Measurements from ENCODE around the gene NIPAL4. TPM values are rescaled to one million over a fixed set of nuclear protein-coding genes. Genes with fewer than 3 reads are reported as not detected.
A peak's percentile ranks its signal among the peaks of the same experiment; 100 is the strongest.

Gene NIPAL4
- total RNA-seq, 6 donors from 2014 or later = 0.06 to 0.30 TPM; not detected in 4

- Histone ChIP-seq H3K36me3 (peaks cover 0 to 41% (median 13%) of the 10 kb centered on the region in 4 donors), H3K4me1 (peaks cover 0 to 4% (median 2%) of the 10 kb centered on the region in 4 donors), H3K27ac (peak overlapping the region in 3 of 4 donors; percentile 19 to 56 (median 40)), H3K27me3 (no peaks in the 10 kb centered on the region), H3K9me3 (no peaks in the 10 kb centered on the region), H3K4me3 (no peak overlapping the region)
- peak; percentile 12 to 31 for TF ChIP-seq POLR2AphosphoS5 (IDR thresholded peaks at IDR 0.05)
- no peak for TF ChIP-seq CTCF (IDR thresholded peaks at IDR 0.05)
- ATAC-seq (ENCODE audit: low FRiP score in 2 of 2) (peak; percentile 59 to 61), DNase-seq (peak in 1 of 2 donors; percentile 40)
- WGBS, 2 donors = 59% methylated on average over 5 of the region's 5 CpGs
These were observed 24.8 kb downstream of the NIPAL4 start for GRCh38 chr5:157484768-157485167.

GRCh38 chr5:157485340-157485739 is 25.3 kb downstream of the NIPAL4 start:
- WGBS, 2 donors = 80 to 96% methylated on average over 1 to 2 of the region's 2 CpGs
- peaks cover 0 to 4% (median 2%) of the 10 kb centered on the region in 4 donors for H3K4me1 ChIP-seq
- no peak for DNase-seq
- TF ChIP-seq POLR2AphosphoS5 (IDR thresholded peaks at IDR 0.05) (no peak), EP300 (IDR thresholded peaks at IDR 0.05) (no peak), POLR2A (IDR thresholded peaks at IDR 0.05) (no peak), CTCF (IDR thresholded peaks at IDR 0.05) (no peak)
- H3K9me3 ChIP-seq = no peaks in the 10 kb centered on the region
- ATAC-seq (ENCODE audit: low FRiP score in 2 of 2) = no peak
- H3K36me3 ChIP-seq = peaks cover 0 to 47% (median 16%) of the 10 kb centered on the region in 4 donors
- H3K27me3 ChIP-seq = no peaks in the 10 kb centered on the region
- H3K27ac ChIP-seq = peak overlapping the region in 1 of 4 donors; percentile 40
- H3K4me3 ChIP-seq = no peak overlapping the region

GRCh38 chr5:157485811-157486210 is 25.8 kb downstream of the NIPAL4 start:
- no peak overlapping the region for H3K4me3 ChIP-seq
- H3K36me3 ChIP-seq = peaks cover 0 to 49% (median 16%) of the 10 kb centered on the region in 4 donors
- no peaks in the 10 kb centered on the region for H3K9me3 ChIP-seq
- no peak for TF ChIP-seq CTCF (IDR thresholded peaks at IDR 0.05)
- no peak for TF ChIP-seq POLR2AphosphoS5 (IDR thresholded peaks at IDR 0.05)
- no peak for TF ChIP-seq POLR2A (IDR thresholded peaks at IDR 0.05)
- no peak for TF ChIP-seq EP300 (IDR thresholded peaks at IDR 0.05)
- no peak for ATAC-seq (ENCODE audit: low FRiP score in 2 of 2)
- H3K27ac ChIP-seq = no peak overlapping the region
- H3K27me3 ChIP-seq = no peaks in the 10 kb centered on the region
- peaks cover 0 to 4% (median 2%) of the 10 kb centered on the region in 4 donors for H3K4me1 ChIP-seq
- 93 to 100% methylated on average over 3 of the region's 3 CpGs for WGBS, 2 donors
- DNase-seq = no peak

GRCh38 chr5:157486221-157486681 is 26.2 kb downstream of the NIPAL4 start:
- TF ChIP-seq EP300 (IDR thresholded peaks at IDR 0.05) (no peak), POLR2AphosphoS5 (IDR thresholded peaks at IDR 0.05) (no peak), CTCF (IDR thresholded peaks at IDR 0.05) (no peak), POLR2A (IDR thresholded peaks at IDR 0.05) (no peak)
- Histone ChIP-seq H3K27ac (no peak overlapping the region), H3K4me1 (peaks cover 0 to 4% (median 2%) of the 10 kb centered on the region in 4 donors), H3K9me3 (no peaks in the 10 kb centered on the region), H3K36me3 (peaks cover 0 to 53% (median 16%) of the 10 kb centered on the region in 4 donors), H3K27me3 (no peaks in the 10 kb centered on the region), H3K4me3 (no peak overlapping the region)
- WGBS, 2 donors = 81% methylated on average over 3 to 8 of the region's 8 CpGs
- DNase-seq (no peak), ATAC-seq (ENCODE audit: low FRiP score in 2 of 2) (peak in 1 of 2 donors; percentile 7)

- no peak overlapping the region for H3K4me3 ChIP-seq
- peaks cover 0 to 53% (median 16%) of the 10 kb centered on the region in 4 donors for H3K36me3 ChIP-seq
- ATAC-seq (ENCODE audit: low FRiP score in 2 of 2) (no peak), DNase-seq (no peak)
- H3K9me3 ChIP-seq = no peaks in the 10 kb centered on the region
- 78 to 85% methylated on average over 3 of the region's 3 CpGs for WGBS, 2 donors
- peak overlapping the region in 1 of 4 donors; percentile 43 for H3K27ac ChIP-seq
- H3K27me3 ChIP-seq = no peaks in the 10 kb centered on the region
- no peak for TF ChIP-seq CTCF (IDR thresholded peaks at IDR 0.05)
- no peak for TF ChIP-seq POLR2AphosphoS5 (IDR thresholded peaks at IDR 0.05)
- TF ChIP-seq POLR2A (IDR thresholded peaks at IDR 0.05) = no peak
- no peak for TF ChIP-seq EP300 (IDR thresholded peaks at IDR 0.05)
- peaks cover 0 to 4% (median 2%) of the 10 kb centered on the region in 4 donors for H3K4me1 ChIP-seq
These were observed 26.8 kb downstream of the NIPAL4 start for GRCh38 chr5:157486861-157487260.
